ENCODE results near the gene NDOR1. TPM values are rescaled to one million over a fixed set of nuclear protein-coding genes. Genes with fewer than 3 reads are reported as not detected.

NDOR1 gene
- total RNA-seq, 3 donors from 2014 or later: 15.9 to 19.7 (median 19.0) TPM

DNA sequence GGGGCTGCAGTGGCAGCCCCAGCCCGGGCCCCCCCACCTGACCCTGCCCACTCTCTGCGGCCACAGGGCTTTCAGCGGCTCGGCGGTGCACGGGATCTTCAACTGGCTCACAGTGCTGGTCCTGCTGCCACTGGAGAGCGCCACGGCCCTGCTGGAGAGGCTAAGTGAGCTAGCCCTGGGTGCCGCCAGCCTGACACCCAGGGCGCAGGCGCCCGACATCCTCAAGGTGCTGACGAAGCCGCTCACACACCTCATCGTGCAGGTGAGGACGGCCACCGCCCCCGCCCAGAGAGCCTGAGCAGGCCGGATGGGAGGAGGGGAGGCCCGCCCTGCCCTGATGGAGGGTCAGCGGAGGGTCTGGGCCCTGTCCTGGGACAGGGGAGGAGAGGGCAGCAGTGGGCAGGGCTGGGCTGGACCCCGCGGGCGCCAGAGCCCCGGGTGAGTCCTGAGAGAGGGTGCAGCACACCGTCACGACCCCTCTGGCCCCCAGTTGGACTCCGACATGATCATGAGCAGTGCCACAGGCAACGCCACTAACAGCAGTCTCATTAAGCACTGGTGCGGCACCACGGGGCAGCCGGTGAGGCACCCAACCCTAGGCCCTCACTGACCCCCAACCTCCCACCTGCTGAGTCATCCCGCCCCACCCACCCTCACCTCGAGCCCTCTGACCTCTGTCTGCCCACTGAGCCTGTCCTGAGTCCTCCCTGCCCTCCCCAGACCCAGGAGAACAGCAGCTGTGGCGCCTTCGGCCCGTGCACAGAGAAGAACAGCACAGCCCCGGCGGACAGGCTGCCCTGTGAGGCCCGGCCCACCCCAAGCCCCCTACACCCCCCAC is 27.9 kb downstream of the NDOR1 start:
- H3K4me3 ChIP-seq: no peak overlapping the region
- no peaks in the 10 kb centered on the region for H3K9me3 ChIP-seq
- TF ChIP-seq, protein P1, sequence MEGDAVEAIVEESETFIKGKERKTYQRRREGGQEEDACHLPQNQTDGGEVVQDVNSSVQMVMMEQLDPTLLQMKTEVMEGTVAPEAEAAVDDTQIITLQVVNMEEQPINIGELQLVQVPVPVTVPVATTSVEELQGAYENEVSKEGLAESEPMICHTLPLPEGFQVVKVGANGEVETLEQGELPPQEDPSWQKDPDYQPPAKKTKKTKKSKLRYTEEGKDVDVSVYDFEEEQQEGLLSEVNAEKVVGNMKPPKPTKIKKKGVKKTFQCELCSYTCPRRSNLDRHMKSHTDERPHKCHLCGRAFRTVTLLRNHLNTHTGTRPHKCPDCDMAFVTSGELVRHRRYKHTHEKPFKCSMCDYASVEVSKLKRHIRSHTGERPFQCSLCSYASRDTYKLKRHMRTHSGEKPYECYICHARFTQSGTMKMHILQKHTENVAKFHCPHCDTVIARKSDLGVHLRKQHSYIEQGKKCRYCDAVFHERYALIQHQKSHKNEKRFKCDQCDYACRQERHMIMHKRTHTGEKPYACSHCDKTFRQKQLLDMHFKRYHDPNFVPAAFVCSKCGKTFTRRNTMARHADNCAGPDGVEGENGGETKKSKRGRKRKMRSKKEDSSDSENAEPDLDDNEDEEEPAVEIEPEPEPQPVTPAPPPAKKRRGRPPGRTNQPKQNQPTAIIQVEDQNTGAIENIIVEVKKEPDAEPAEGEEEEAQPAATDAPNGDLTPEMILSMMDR (IDR thresholded peaks at IDR 0.05): no peak
- ATAC-seq (peak; percentile 13), DNase-seq (peak in 1 of 3 donors; percentile 26)
- H3K36me3 ChIP-seq (ENCODE audit: low read depth): no peaks in the 10 kb centered on the region
- intact Hi-C loops (cut with DNase I, micrococcal nuclease): no loop called here
- peaks cover 34% of the 10 kb centered on the region for H3K4me1 ChIP-seq (ENCODE audit: low read depth)

DNA sequence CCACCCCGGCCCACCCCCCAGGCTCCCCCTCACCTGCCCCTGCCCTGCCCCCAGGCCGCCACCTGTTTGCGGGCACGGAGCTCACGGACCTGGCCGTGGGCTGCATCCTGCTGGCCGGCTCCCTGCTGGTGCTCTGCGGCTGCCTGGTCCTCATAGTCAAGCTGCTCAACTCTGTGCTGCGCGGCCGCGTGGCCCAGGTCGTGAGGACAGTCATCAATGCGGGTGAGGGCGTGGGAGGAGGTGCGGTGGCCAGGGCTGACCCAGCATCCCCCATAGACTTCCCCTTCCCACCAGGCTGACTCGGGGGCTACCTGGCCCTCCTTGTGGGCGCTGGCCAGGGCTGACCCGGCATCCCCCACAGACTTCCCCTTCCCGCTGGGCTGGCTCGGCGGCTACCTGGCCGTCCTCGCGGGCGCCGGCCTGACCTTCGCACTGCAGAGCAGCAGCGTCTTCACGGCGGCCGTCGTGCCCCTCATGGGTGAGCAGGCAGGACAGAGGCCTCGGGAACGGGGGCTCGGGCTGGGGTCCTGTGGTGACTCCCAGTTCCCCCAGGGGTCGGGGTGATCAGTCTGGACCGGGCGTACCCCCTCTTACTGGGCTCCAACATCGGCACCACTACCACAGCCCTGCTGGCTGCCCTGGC is 28.7 kb downstream of the NDOR1 start:
- no peak for DNase-seq
- ATAC-seq: no peak
- H3K4me1 ChIP-seq (ENCODE audit: low read depth): peaks cover 37% of the 10 kb centered on the region
- H3K4me3 ChIP-seq: no peak overlapping the region
- H3K36me3 ChIP-seq (ENCODE audit: low read depth): no peaks in the 10 kb centered on the region
- no peaks in the 10 kb centered on the region for H3K9me3 ChIP-seq
- intact Hi-C loops (cut with DNase I, micrococcal nuclease): no loop called here
- TF ChIP-seq, protein P1 (IDR thresholded peaks at IDR 0.05): no peak

DNA sequence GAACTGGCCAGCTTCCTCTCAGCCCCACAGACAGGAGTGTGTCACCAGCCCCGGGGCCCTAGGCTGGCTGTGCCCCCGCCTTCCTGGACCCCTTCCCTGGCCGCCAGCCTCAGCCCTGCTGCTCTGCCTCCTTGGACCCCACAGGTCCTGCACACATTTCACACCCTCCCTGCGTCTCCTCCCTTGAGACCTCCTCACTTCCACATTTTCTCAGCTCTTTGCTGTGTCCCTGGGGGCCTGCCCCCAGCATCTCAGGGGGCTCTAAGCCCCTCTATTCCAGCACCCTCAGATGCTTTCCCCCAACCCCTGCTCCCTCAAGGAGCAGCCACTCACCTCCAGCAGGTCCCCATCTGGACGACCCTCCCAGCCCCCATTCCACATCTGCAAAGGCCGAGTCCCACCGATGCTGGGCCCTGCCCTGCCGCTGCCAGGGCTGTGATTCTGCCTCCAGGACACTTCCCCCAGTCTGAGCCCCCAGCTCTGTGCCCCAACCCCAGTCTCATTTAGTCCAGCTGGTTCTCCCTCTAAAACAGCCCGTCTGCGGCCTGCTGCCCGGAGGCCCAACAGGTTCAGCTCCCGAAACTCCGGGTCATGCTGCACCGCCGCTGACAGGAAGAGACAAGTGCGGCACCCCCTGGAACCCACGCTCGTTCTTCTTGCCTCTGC is 29.4 kb downstream of the NDOR1 start:
- Histone ChIP-seq H3K4me1 (ENCODE audit: low read depth) (peaks cover 43% of the 10 kb centered on the region), H3K4me3 (no peak overlapping the region), H3K9me3 (no peaks in the 10 kb centered on the region), H3K36me3 (ENCODE audit: low read depth) (no peaks in the 10 kb centered on the region)
- TF ChIP-seq, protein P1 (IDR thresholded peaks at IDR 0.05): no peak
- intact Hi-C loops (cut with DNase I, micrococcal nuclease): loop anchor here (5.0 kb wide), 1 partner anchor 118 kb away; no protein-coding TSS in a partner anchor
- DNase-seq (no peak), ATAC-seq (no peak)

DNA sequence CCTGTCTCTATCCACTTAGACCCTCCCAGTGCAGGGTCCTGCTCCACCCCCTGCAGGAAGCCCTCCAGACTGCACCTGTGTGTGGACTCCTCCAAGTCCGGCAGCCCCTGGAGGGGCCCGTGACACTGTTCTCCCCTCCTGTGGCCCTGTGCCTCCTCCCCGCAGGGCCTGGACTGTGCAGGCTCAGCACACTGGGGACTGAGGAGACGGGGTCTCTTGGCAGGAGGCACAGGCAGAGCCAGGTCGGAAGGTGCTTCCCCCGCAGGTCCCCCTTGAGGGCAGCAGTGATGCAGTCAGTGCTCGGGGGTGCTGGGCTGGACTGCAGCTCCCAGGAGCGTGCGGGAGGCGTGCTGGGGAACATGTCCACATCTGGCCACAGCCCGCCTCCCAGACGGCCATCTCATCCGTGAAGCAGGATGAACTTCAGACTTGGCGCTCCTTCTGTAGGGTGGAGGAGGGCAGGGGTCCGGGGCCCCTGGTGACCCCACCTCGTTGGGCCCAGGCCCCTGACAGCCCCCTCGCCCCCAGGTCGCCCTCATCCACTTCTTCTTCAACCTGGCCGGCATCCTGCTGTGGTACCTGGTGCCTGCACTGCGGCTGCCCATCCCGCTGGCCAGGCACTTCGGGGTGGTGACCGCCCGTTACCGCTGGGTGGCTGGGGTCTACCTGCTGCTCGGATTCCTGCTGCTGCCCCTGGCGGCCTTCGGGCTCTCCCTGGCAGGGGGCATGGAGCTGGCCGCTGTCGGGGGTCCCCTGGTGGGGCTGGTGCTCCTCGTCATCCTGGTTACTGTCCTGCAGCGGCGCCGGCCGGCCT is 30.1 kb downstream of the NDOR1 start:
- H3K36me3 ChIP-seq (ENCODE audit: low read depth): no peaks in the 10 kb centered on the region
- H3K4me1 ChIP-seq (ENCODE audit: low read depth): peaks cover 41% of the 10 kb centered on the region
- TF ChIP-seq, protein P1 (IDR thresholded peaks at IDR 0.05): no peak
- H3K9me3 ChIP-seq: no peaks in the 10 kb centered on the region
- DNase-seq: peak in 1 of 3 donors; percentile 19
- no peak overlapping the region for H3K4me3 ChIP-seq
- intact Hi-C loops (cut with DNase I, micrococcal nuclease): loop anchor here (5.0 kb wide), 1 partner anchor 118 kb away; no protein-coding TSS in a partner anchor
- no peak for ATAC-seq
